ENCODE results near the gene SPAG16.

SPAG16 gene

DNA sequence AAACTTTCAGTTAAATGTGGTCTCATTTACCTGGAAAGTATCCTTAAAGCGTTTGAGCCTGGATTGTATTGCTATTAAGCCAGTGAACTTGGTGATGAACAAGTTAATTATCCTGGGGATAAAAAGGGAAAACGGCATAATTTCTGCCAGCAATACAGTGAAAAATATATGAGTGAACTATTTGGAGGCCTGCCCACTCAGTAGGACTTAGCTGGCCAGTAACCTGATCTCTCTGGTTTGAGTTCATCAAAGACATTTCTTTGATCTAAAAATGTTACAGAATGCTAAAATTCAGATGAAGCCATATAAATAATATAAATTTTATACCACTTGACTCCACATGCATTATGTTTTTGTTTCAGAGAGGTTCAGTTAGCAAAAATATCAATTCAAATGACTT is 885.5 kb downstream of the SPAG16 start:
- no peak overlapping the region for H2AK5ac ChIP-seq (ENCODE audit: low read length)
- no peak overlapping the region for H3K4me2 ChIP-seq (ENCODE audit: low read length)
- no peak overlapping the region for H4K5ac ChIP-seq (ENCODE audit: low read length)
- no peak overlapping the region for H3K4me3 ChIP-seq (ENCODE audit: low read length)
- no peak overlapping the region for H2BK5ac ChIP-seq (ENCODE audit: low read length)
- H3K9ac ChIP-seq (ENCODE audit: low read length): no peak overlapping the region
- H3K36me3 ChIP-seq (ENCODE audit: control insufficient read depth, insufficient read depth, low read length): no peaks in the 10 kb centered on the region
- no peak overlapping the region for H2BK120ac ChIP-seq (ENCODE audit: low read depth, low read length)
- H3K18ac ChIP-seq (ENCODE audit: low read length): no peak overlapping the region
- no peak overlapping the region for H3K56ac ChIP-seq (ENCODE audit: low read length)
- H3K79me1 ChIP-seq (ENCODE audit: low read length): no peaks in the 10 kb centered on the region
- H3K27me3 ChIP-seq (ENCODE audit: insufficient read depth, low read length, poor library complexity): no peaks in the 10 kb centered on the region
- H3K4ac ChIP-seq (ENCODE audit: low read depth, low read length): no peak overlapping the region
- no peak overlapping the region for H3K27ac ChIP-seq (ENCODE audit: low read depth, low read length)
- no peak overlapping the region for H4K8ac ChIP-seq (ENCODE audit: low read depth, low read length)
- no peak overlapping the region for H3K23ac ChIP-seq (ENCODE audit: low read length)
- H2BK15ac ChIP-seq (replicated peaks; ENCODE audit: low read depth): no peak overlapping the region
- no CpG with 5 or more reads among the region's 2 CpGs for WGBS (ENCODE audit: extremely low coverage, insufficient coverage, low lambda C conversion rate)
- DNase-seq: no peak
- no peaks in the 10 kb centered on the region for H3K79me2 ChIP-seq (ENCODE audit: control insufficient read depth, insufficient read depth, low read length)
- H3K4me1 ChIP-seq (ENCODE audit: control insufficient read depth, low read depth, low read length): no peaks in the 10 kb centered on the region

- no peaks in the 10 kb centered on the region for H3K79me2 ChIP-seq (ENCODE audit: control insufficient read depth, insufficient read depth, low read length)
- H3K56ac ChIP-seq (ENCODE audit: low read length): no peak overlapping the region
- H2BK120ac ChIP-seq (ENCODE audit: low read depth, low read length): no peak overlapping the region
Measured at GRCh38 chr2:214174563-214174962, 890.3 kb downstream of the SPAG16 start.

GRCh38 chr2:214180071-214180470 is 895.8 kb downstream of the SPAG16 start:
- H2BK120ac ChIP-seq (ENCODE audit: low read depth, low read length): no peak overlapping the region
- H3K4ac ChIP-seq (ENCODE audit: low read depth, low read length): no peak overlapping the region
- H3K4me2 ChIP-seq (ENCODE audit: low read length): no peak overlapping the region
- no peaks in the 10 kb centered on the region for H3K36me3 ChIP-seq (ENCODE audit: control insufficient read depth, insufficient read depth, low read length)
- DNase-seq: peak; percentile 22
- H3K9ac ChIP-seq (ENCODE audit: low read length): no peak overlapping the region
- no peak overlapping the region for H3K56ac ChIP-seq (ENCODE audit: low read length)
- no CpG with 5 or more reads among the region's 1 CpG for WGBS (ENCODE audit: extremely low coverage, insufficient coverage, low lambda C conversion rate)
- no peak overlapping the region for H3K18ac ChIP-seq (ENCODE audit: low read length)
- H3K27ac ChIP-seq (ENCODE audit: low read depth, low read length): no peak overlapping the region
- no peak overlapping the region for H2AK5ac ChIP-seq (ENCODE audit: low read length)
- H4K8ac ChIP-seq (ENCODE audit: low read depth, low read length): no peak overlapping the region
- no peak overlapping the region for H4K5ac ChIP-seq (ENCODE audit: low read length)
- H3K27me3 ChIP-seq (ENCODE audit: insufficient read depth, low read length, poor library complexity): no peaks in the 10 kb centered on the region
- no peak overlapping the region for H3K23ac ChIP-seq (ENCODE audit: low read length)
- H3K4me1 ChIP-seq (ENCODE audit: control insufficient read depth, low read depth, low read length): no peaks in the 10 kb centered on the region
- no peaks in the 10 kb centered on the region for H3K79me1 ChIP-seq (ENCODE audit: low read length)
- no peaks in the 10 kb centered on the region for H3K79me2 ChIP-seq (ENCODE audit: control insufficient read depth, insufficient read depth, low read length)
- no peak overlapping the region for H2BK15ac ChIP-seq (replicated peaks; ENCODE audit: low read depth)
- no peak overlapping the region for H3K4me3 ChIP-seq (ENCODE audit: low read length)
- H2BK5ac ChIP-seq (ENCODE audit: low read length): no peak overlapping the region

More at GRCh38 chr2:214174563-214174962, 890.3 kb downstream of the SPAG16 start:
- no peak overlapping the region for H3K4me2 ChIP-seq (ENCODE audit: low read length)
- H3K27ac ChIP-seq (ENCODE audit: low read depth, low read length): no peak overlapping the region
- WGBS (ENCODE audit: extremely low coverage, insufficient coverage, low lambda C conversion rate): no CpG with 5 or more reads among the region's 1 CpG
- H3K23ac ChIP-seq (ENCODE audit: low read length): no peak overlapping the region
- no peak overlapping the region for H3K4me3 ChIP-seq (ENCODE audit: low read length)
- H3K9ac ChIP-seq (ENCODE audit: low read length): no peak overlapping the region
- H3K4ac ChIP-seq (ENCODE audit: low read depth, low read length): no peak overlapping the region
- H2BK15ac ChIP-seq (replicated peaks; ENCODE audit: low read depth): no peak overlapping the region
- no peak overlapping the region for H3K18ac ChIP-seq (ENCODE audit: low read length)
- H2AK5ac ChIP-seq (ENCODE audit: low read length): no peak overlapping the region
- DNase-seq: no peak
- no peak overlapping the region for H4K8ac ChIP-seq (ENCODE audit: low read depth, low read length)
- no peaks in the 10 kb centered on the region for H3K79me1 ChIP-seq (ENCODE audit: low read length)
- no peaks in the 10 kb centered on the region for H3K36me3 ChIP-seq (ENCODE audit: control insufficient read depth, insufficient read depth, low read length)
- H3K4me1 ChIP-seq (ENCODE audit: control insufficient read depth, low read depth, low read length): no peaks in the 10 kb centered on the region
- no peak overlapping the region for H2BK5ac ChIP-seq (ENCODE audit: low read length)
- no peak overlapping the region for H4K5ac ChIP-seq (ENCODE audit: low read length)
- H3K27me3 ChIP-seq (ENCODE audit: insufficient read depth, low read length, poor library complexity): no peaks in the 10 kb centered on the region

DNA sequence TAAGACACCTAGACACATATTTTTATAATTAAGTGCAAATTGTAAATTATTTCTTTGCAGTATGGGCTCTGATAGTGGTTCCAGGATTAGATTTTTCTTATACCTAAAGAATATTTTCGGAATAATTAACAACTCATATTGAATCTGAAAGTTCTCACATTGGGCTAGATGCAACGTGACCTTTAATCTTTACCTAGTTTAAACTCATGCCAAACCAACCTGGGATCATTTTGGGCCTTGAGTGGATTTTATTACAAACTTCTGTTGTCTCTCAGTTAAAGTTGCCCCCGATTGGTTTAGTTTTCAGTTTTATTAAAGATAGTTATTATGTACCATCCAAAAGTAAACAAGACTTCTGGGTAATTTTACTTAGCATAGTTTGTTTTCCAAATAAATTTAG is 896.4 kb downstream of the SPAG16 start:
- H2BK120ac ChIP-seq (ENCODE audit: low read depth, low read length): no peak overlapping the region
- H3K4me3 ChIP-seq (ENCODE audit: low read length): no peak overlapping the region
- H4K8ac ChIP-seq (ENCODE audit: low read depth, low read length): no peak overlapping the region
- no peak overlapping the region for H2BK5ac ChIP-seq (ENCODE audit: low read length)
- H3K4me2 ChIP-seq (ENCODE audit: low read length): no peak overlapping the region
- no peak overlapping the region for H2AK5ac ChIP-seq (ENCODE audit: low read length)
- no peak overlapping the region for H3K56ac ChIP-seq (ENCODE audit: low read length)
- H3K79me1 ChIP-seq (ENCODE audit: low read length): no peaks in the 10 kb centered on the region
- no peaks in the 10 kb centered on the region for H3K4me1 ChIP-seq (ENCODE audit: control insufficient read depth, low read depth, low read length)
- no peak overlapping the region for H3K9ac ChIP-seq (ENCODE audit: low read length)
- H3K27me3 ChIP-seq (ENCODE audit: insufficient read depth, low read length, poor library complexity): no peaks in the 10 kb centered on the region
- H4K5ac ChIP-seq (ENCODE audit: low read length): no peak overlapping the region
- DNase-seq: no peak
- H3K36me3 ChIP-seq (ENCODE audit: control insufficient read depth, insufficient read depth, low read length): no peaks in the 10 kb centered on the region
- WGBS (ENCODE audit: extremely low coverage, insufficient coverage, low lambda C conversion rate): no CpG with 5 or more reads among the region's 3 CpGs
- no peaks in the 10 kb centered on the region for H3K79me2 ChIP-seq (ENCODE audit: control insufficient read depth, insufficient read depth, low read length)
- no peak overlapping the region for H3K18ac ChIP-seq (ENCODE audit: low read length)
- H3K27ac ChIP-seq (ENCODE audit: low read depth, low read length): no peak overlapping the region
- no peak overlapping the region for H3K23ac ChIP-seq (ENCODE audit: low read length)
- no peak overlapping the region for H3K4ac ChIP-seq (ENCODE audit: low read depth, low read length)
- no peak overlapping the region for H2BK15ac ChIP-seq (replicated peaks; ENCODE audit: low read depth)

GRCh38 chr2:214184461-214184860 is 900.2 kb downstream of the SPAG16 start:
- Histone ChIP-seq H3K9ac (ENCODE audit: low read length) (no peak overlapping the region), H4K5ac (ENCODE audit: low read length) (no peak overlapping the region), H3K4me3 (ENCODE audit: low read length) (no peak overlapping the region), H3K27me3 (ENCODE audit: insufficient read depth, low read length, poor library complexity) (no peaks in the 10 kb centered on the region), H3K27ac (ENCODE audit: low read depth, low read length) (no peak overlapping the region), H3K18ac (ENCODE audit: low read length) (no peak overlapping the region), H3K36me3 (ENCODE audit: control insufficient read depth, insufficient read depth, low read length) (no peaks in the 10 kb centered on the region), H3K4ac (ENCODE audit: low read depth, low read length) (no peak overlapping the region), H3K23ac (ENCODE audit: low read length) (no peak overlapping the region), H4K8ac (ENCODE audit: low read depth, low read length) (no peak overlapping the region), H3K79me2 (ENCODE audit: control insufficient read depth, insufficient read depth, low read length) (no peaks in the 10 kb centered on the region), H3K79me1 (ENCODE audit: low read length) (no peaks in the 10 kb centered on the region), H3K4me1 (ENCODE audit: control insufficient read depth, low read depth, low read length) (no peaks in the 10 kb centered on the region), H2BK15ac (replicated peaks; ENCODE audit: low read depth) (no peak overlapping the region), H2BK5ac (ENCODE audit: low read length) (no peak overlapping the region), H2BK120ac (ENCODE audit: low read depth, low read length) (no peak overlapping the region), H3K4me2 (ENCODE audit: low read length) (no peak overlapping the region), H2AK5ac (ENCODE audit: low read length) (no peak overlapping the region), H3K56ac (ENCODE audit: low read length) (no peak overlapping the region)
- no CpG with 5 or more reads among the region's 2 CpGs for WGBS (ENCODE audit: extremely low coverage, insufficient coverage, low lambda C conversion rate)
- no peak for DNase-seq

DNA sequence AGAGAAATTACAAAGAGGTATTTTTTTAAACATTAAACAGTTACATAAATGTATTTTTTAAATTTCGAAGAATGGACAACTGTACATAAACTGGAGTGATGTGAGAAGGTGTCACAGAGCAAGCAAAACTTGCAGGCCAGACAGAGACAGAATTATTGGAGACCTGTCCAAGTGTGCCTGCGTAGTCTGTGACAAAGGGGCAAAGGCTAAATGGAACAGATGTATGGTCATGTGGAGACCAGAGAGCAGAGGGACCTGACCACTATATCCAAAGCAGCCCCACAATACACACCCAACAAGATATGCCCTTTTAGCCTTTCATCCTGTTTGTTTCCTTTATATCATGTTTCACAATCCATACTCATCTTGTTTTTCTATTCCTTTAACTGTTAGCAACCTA is 901.3 kb downstream of the SPAG16 start:
- Histone ChIP-seq H4K5ac (ENCODE audit: low read length) (no peak overlapping the region), H3K4me2 (ENCODE audit: low read length) (no peak overlapping the region), H4K8ac (ENCODE audit: low read depth, low read length) (no peak overlapping the region), H3K9ac (ENCODE audit: low read length) (no peak overlapping the region), H3K27me3 (ENCODE audit: insufficient read depth, low read length, poor library complexity) (no peaks in the 10 kb centered on the region), H3K4me3 (ENCODE audit: low read length) (no peak overlapping the region), H3K79me2 (ENCODE audit: control insufficient read depth, insufficient read depth, low read length) (no peaks in the 10 kb centered on the region), H3K4me1 (ENCODE audit: control insufficient read depth, low read depth, low read length) (no peaks in the 10 kb centered on the region), H2BK5ac (ENCODE audit: low read length) (no peak overlapping the region), H2AK5ac (ENCODE audit: low read length) (no peak overlapping the region), H3K56ac (ENCODE audit: low read length) (no peak overlapping the region), H3K4ac (ENCODE audit: low read depth, low read length) (no peak overlapping the region), H3K18ac (ENCODE audit: low read length) (no peak overlapping the region), H3K23ac (ENCODE audit: low read length) (no peak overlapping the region), H2BK120ac (ENCODE audit: low read depth, low read length) (no peak overlapping the region), H3K79me1 (ENCODE audit: low read length) (no peaks in the 10 kb centered on the region), H2BK15ac (replicated peaks; ENCODE audit: low read depth) (no peak overlapping the region), H3K36me3 (ENCODE audit: control insufficient read depth, insufficient read depth, low read length) (no peaks in the 10 kb centered on the region), H3K27ac (ENCODE audit: low read depth, low read length) (no peak overlapping the region)
- no peak for DNase-seq
- no CpG with 5 or more reads among the region's 2 CpGs for WGBS (ENCODE audit: extremely low coverage, insufficient coverage, low lambda C conversion rate)
